ENCODE results near the gene TRIM14. TPM values are rescaled to one million over a fixed set of nuclear protein-coding genes. Genes with fewer than 3 reads are reported as not detected.
A peak's percentile ranks its signal among the peaks of the same experiment; 100 is the strongest.
"Not testable (repeated sequence)": the region's sequence is repeated elsewhere in the genome, so short reads cannot be mapped to it uniquely, and the experiment has no call there.

The TRIM14 gene
- polyA plus RNA-seq, 12 donors: 0.73 to 6.5 (median 1.9) TPM; not detected in 1

DNA sequence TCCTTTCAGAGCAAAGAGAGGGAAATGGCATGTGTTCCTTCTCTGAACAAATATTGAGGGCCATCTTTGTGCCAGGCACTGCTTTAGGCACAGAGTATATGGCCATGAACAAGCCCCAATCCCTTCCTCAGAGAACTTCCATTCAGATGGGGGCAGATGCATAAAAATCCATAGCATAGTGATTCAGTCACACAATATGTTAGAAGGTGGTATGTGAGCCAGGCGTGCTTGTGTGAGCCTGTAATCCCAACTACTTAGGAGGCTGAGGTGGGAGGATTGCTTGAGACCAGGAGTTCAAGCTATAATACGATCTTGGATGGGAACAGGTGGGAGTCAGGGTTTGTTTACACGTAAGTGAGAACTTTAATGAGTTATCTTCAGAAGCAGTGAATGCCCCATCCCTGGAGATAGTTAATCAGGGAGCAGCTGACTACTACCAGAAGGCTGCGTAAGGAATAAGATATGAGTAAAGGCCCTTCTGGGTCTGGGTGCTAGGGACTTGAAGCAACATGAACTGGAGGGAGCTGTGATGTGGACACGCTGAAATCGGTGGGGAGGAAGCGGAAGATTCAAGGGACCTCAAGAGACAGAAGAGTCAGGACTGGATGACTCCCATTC lies 35.3 kb downstream of the TRIM14 start:
- DNase-seq: no peak

DNA sequence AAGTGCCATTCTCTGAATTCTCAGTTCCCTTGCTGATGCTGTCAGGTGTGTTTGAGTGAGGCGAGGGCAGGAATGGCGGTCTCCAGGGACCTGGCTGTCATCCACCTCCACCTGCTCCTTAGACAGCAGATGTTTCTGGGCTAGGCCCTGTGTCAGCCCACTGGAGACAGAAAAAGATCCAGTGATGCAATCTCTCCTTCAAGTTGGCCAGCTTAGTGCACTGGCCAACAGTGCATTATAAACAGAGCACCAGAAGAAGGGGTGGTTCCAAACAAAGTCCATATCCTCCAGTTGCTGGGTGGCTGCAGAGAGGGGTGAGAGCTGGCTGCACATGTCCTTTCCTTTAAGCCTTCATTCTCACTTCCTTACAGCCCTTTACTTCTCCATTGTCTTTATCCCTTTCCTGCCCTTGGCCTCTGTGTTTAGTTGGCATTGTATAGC lies 35.9 kb downstream of the TRIM14 start:
- DNase-seq: no peak

DNA sequence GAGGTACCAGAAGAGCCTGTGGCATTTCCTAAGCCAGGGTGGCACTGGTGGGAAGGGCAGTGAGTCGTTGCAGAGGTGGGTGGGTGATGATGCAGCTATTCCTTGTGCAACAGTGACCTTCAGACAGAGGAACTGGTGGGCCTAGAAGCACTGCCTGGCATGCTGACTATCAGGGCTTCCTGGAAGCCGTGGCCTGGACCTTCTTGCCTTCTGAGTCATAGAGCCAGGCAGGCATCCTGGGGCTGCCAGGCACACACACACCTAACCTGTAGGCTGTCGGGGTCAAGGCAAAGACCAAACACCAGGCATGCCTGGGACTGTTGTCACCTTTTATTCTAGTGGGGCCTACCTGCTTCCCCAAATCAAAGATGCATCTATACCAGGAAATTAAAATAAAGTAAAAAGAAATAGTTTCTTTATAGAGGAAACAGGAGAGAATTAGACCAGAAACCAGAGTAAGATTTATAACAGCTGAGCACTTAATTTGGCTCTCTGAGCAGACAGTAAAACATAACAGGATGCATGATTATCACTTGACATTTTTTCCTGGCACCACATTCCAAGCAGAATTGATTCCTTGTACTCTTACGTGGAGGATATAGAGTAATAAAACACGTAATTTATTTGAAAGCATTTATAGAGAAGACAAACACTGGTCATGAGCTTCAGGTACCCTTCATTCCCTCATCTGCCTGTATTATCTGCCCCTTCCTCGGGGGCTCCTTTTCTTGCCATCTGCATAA lies 37.4 kb downstream of the TRIM14 start:
- DNase-seq: no peak

DNA sequence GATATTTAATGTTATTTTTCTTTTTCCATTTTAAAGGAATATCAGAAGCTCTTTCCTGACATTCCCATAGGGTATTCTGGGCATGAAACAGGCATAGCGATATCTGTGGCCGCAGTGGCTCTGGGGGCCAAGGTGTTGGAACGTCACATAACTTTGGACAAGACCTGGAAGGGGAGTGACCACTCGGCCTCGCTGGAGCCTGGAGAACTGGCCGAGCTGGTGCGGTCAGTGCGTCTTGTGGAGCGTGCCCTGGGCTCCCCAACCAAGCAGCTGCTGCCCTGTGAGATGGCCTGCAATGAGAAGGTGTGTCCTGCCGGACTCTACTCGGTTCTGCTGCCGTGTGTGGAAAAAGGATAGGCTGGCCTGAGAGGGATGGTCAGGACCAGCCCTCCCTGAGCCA lies 38.2 kb downstream of the TRIM14 start:
- no peak for DNase-seq

DNA sequence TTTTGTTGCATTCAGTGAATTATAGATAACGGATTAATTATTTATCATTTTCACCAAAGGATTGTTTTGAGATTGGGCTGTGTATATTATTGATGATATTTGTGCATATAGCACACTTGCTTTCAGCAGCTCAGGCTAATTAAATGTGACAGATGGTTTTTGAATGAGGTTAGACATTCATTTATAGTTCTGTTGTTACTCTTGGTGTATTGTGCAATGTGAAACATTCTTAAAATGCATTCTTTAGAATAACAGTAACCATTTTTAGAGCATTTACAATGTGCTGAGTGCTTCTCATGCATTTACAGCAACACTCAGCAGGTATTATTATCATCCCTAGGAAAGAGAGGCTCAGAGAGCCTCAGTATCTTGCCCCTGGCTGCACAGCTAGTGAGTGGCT lies 38.7 kb downstream of the TRIM14 start:
- DNase-seq: no peak

DNA sequence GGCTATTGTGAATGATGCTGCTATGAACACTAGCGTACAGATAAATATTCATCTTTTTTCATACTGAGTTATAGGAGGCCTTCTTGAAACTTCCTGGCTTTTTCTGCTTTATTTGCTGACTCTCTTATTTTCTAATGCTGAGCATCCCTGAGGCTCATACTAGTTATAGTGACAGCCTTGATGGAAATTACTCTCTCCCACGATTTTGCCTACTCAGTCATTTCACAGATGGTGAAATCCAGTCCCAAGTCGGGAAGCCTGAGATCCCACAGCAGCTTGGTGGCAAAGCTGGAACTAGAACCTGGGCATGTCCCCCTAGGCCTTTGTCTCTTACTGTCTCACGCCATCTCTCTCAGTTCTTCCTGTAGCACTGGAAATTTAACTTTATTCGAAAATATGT lies 40.1 kb downstream of the TRIM14 start:
- no peak for DNase-seq

DNA sequence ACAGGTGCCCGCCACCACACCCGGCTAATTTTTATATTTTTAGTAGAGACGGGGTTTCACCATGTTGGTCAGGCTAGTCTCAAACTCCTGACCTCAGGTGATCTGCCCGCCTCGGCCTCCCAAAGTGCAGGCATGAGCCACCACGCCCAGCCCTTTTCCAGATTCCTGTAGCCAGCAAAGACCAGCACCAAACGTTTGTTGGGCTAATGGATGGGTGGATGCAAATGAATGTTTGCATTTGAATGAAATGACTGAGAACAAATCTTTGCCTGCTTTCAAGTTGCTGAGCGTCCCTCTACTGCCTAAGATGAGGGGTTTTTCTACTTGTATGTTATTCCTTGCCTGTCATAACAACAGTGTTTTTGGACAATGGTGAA lies 42.5 kb downstream of the TRIM14 start:
- DNase-seq: not testable (repeated sequence)

DNA sequence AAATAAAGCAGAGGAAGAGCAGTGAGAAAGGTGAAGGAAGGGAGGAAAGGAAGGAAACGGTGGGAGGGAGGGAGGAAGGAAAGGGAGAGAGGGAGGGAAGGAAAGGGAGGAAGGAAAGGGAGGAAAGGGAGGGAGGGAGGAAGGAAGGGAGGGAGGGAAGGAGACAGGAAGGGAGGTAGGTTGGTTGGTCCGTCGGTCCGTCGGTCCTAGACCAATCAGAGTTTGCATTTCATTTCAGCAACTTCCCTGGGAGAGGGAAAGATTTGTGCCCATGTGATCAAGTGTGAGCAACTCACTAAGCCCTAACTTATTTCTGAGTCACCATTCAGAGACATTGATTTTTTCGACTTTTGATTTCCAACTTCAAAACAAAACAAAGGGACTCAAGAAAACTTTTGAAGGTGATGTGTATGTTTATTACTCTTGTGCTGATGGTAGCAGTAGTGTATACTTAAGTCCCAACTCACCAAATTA lies 43.7 kb downstream of the TRIM14 start:
- DNase-seq: no peak

DNA sequence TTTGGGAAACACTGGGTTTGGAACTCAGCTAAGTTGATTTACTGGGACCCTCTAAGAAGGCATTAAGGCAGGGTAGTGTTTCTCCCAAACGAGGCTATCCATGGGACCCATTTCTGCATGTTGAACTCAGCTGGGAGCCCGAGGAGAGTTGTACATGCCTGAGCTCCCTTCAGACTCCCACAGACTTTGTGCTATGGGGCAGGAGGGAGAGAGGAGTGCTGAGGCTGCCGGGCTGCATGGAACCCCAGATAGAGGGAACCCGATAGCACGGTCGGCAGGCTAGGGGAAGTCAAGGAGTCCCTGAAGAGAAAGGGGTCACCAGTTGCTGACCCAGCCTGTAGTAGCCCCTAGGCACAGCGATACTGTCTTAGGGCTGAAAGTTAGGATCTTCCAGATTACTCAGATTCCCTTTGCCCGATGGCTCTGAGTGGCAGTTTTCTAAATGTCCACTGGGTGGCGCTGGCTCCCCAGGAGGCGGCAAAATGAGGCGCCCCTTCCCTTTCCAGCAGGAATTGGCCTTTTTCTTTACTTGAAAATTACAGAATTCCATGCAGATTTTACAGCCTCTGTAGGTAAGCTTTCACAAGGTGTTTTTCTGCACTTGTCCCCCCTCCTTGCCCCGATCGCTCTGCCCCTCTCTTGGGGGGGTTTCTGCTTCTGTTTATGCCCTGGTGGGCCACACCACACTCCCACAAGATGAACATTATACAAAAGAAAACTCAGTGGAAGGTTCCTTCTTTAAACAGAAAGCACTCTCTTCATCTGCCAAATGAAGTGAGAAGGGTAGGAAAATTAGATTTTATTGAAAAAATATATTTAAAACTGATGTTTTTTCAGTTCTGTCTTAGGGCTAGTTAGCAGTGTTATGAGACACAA lies 44.7 kb downstream of the TRIM14 start:
- peak; percentile 35 for DNase-seq

DNA sequence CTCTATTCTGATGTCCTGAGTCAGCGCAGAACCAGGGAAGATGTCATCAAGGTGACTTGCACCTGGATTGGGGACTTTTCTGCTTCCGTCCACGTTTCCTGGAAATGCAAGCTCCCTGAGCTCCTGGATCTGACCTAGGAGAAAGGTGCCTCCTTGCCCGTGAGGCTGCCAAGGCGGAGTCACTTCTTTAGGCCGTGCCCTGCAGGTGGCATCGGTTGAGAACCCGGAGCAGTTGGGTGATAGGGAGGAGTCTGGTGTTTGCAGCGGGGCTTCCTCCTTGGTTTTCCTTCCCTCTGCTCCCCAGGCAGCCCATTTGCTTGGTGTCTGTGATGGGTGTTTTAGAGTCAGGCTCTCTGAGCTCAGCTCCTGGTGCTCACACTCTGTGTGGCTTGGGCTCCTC lies 47.3 kb downstream of the TRIM14 start:
- DNase-seq: no peak

DNA sequence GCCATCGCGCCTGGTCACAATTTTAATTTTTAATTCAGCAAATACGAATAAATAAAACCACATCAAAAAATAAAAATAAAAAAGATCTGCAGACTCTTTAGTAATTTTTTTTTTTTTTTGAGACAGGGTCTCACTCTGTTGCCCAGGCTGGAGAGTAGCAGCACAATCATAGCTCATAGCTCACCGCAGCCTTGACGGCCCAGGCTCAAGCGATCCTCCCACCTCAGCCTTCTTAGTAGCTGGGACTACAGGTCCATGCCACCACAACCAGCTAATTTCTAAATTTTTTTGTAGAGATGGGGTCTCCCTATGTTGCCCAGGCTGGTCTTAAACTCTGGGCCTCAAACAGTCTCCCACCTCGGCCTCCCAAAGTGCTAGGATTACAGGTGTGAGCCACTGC lies 48.3 kb downstream of the TRIM14 start:
- DNase-seq: no peak

DNA sequence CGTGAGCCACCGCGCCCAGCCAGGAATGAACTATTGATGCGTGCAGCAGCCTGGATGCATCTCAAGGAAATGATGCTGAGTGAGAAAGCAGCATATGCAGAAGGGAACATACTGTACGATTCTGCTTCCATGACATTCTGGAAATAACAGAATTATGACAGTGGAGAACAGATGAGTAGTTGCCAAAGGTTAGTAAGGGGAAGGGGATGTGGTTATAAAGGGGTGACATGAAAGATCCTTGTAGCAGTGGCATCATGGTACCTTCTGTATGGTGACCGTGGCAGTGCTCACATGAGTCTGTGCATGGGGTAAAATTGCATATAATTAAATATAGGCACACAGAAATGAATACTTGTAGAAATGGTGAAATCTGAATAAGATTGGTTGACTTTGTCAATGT lies 49.5 kb downstream of the TRIM14 start:
- DNase-seq: no peak

DNA sequence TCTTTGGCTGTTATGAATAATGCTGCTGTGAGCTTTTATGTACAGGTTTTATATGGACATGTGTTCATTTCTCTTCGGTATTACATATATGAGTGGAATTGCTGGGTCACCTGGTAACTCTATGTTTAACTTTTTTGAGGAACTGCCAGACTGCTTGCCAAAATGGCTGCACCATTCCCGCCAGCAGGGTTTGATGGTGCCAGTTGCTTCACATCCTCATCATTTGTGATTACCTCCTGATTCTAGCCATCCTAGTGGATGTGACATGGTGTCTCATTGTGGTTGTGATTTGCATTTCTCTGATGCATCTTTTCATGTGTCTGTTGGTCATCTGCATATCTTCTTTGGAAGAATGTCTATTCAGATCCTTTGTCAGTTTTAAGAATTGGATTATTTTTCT lies 51.8 kb downstream of the TRIM14 start:
- no peak for DNase-seq

DNA sequence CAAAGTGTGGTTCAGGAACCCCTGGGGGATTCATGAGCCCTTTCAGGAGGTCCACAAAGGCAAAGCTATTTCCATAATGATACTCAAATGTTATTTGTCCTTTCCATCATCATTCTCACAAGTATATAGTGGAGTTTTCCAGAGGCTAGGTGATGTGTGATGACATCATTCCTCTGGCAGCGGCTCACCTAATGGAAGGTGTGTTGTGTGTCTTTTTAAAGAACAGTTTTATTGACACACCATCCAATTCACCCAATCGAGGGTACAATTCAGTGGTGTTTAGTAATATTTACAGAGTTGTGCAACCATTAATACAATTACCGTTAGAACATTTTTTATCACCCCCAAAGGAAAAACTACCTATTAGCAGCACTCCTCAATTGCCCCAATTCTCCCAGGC lies 52.8 kb downstream of the TRIM14 start:
- DNase-seq: no peak

DNA sequence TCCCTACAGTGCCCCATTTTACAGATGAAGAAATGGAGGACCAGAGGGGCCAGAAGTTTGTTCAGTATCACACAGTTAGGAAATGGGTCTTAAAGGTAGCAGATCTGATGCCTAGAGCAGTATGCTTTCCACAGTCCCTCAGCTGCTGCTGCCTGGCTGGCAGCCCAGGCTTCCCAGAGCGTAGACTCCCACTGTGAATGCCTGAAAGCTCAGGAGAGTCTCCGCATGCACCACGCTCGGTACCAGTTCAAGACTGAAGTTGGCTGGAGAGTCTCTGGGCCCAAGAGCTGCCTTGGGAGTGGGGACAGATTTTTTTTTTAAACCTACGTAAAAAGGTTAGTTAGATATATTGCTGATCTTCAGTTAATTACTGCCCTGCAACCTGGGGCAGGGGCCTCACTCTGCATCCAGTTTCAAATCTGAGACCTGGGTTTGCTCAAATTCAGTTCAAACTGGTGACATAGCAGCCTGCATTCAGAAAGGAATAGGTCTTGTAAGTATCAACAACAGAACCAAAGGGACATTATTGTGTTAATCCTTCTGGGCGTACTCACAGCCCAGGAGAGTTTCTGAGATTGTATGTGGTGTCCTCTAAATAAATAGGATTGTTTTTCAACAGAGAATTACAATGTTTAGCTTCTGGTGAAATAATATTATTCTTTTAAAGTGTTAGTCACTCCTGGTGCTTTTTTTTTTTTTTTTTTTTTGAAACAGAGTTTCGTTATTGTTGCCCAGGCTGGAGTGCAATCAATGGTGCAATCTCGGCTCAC lies 54.2 kb downstream of the TRIM14 start:
- DNase-seq: no peak

DNA sequence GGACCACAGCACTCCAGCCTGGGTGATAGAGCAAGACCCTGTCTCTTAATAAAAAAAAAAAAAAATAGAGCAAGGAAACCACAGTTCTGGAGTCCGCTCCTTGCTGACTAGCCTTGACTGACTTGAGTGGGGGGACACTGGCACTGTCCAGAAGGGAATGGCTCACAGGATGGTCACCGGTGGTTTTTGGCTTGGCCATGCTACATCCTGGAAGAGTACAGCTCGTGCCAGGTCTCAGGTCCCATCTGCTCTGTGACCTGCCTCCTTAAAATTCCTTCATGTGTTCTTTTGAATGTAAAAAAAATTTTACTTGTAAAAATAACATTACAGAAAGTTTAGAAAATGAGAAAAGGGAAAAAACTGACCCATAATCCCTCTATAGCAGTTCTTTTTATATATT lies 56.9 kb downstream of the TRIM14 start:
- no peak for DNase-seq

DNA sequence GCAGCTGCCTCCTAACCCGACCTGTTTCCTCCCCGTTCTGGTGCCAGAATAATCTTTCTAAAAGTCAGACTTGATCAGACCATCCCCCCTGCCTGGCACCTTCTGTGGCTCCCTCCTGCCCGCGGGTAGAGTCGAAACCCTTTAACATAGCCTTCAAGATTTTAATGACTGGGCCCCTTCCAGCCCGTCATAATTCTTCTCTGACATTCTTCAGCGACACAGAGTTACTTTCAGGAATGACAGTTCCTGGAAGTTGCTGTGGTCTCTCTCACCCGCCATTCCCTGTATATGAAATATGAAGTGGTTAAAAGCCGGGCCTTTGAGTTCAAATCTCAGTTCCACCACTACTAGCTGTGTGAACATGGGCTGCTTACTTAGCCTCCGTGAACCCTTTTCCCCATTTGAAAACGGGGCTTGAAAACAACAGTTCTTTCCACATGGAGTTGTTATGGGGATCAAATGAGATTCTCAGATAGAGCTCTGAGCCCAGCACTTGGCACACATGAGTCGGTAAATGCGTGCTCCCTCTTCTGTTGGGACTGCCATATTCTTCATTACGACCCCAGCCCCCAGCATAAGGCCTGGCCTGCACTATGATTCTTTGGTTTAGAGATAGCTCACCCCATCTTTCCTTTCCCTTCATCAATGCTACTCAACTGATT lies 61.8 kb downstream of the TRIM14 start:
- peak; percentile 49 for DNase-seq

DNA sequence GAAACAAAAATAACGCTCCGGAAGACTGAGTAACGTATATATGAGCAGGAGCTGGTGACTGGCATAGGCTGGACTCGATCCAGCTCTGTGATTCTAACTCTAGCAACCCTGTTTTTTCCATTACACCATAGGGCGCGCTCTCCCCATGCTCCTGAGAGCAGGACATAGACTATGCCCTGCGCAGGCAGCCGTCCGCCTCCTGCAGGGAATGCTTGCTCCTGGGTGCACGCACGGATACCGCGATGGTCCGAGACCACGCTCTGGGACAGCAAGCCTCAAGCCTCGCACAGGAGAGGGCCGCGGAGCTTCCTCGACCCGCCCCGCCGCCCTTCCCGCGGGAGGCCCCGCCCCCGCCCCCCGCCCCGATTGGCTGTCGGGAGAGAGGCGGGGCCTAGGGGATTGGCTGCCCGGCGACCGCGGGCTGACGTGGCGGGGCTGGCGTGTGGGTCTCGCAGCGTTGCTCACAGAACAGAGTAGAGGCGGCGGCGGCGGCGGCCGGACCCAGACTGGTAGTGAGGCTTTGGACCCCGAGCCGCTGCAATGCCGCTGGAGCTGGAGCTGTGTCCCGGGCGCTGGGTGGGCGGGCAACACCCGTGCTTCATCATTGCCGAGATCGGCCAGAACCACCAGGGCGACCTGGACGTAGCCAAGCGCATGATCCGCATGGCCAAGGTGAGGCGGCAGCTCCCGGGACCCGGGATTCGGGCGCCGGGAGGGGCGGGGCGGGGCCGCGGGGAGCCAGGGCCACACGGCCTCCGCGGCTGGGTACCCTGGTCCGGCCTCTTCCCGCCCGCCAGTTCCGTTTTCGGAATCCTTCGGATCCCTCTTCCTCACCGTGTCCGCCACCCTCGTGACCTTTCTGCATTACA lies 62.5 kb downstream of the TRIM14 start, which contains the start of gene NANS:
NANS (plus strand) TSS at position 464 of the 869 bp plus-strand sequence; CDS start at position 541, 77 bp downstream.
- peak; percentile 87 for DNase-seq

DNA sequence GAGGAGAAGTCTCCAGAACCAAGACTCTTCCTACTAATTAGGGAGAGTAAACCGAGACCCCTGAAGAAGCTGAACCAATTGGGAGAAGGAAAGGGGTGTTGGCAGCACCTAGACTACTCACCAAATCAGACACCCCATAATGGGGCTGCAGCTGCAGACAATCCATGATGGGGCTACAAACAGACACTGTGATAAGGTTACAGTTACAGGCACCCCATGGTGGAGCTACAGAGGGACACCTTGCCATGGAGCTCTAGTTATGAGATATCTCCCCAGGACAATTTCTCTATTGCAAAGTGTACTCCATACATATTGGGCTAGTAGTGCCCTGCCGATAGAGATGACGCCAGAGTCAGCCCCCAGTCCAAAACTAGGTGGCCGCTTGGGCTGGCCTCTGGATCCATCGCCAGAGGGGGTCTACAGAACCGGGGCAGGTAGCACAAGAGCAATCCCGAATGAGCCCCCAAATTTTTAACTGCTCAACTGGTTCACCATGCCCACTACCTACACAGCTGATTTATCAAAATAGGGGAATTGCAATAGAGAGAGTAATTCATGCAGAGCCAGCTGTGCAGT lies 64.6 kb downstream of the TRIM14 start:
- DNase-seq: no peak

DNA sequence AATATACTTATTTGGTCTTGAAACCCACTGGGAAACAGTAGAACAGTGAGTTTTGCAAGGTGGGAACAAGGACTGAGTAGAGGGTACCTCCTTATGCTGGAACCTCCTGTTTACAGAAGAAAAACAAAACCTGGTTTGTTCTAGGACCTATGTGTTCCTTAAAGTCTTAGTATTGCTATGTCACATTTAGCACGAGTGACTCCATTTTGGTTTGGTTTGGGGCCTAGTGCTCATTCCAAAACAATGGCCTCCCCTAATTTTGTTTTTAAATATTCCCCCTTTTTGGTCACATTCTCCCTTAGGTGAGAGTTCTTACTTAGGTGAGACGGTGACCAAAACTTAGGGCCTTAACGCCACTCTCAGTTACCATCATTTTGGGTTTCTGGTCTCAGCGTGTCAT lies 68.7 kb downstream of the TRIM14 start:
- no peak for DNase-seq

All from muscle of arm (tissue), 12 donors.